Smooth muscle cell (in vitro differentiated cells): ENCODE measurements around the gene CFAP74. TPM values are rescaled to one million over a fixed set of nuclear protein-coding genes. Genes with fewer than 3 reads are reported as not detected.

Experiments used
- DNase-seq: peaks from one replicate; lab custom pipeline; 2025; ENCODE audit not compliant: unreplicated experiment; lab: John Stamatoyannopoulos, UW
- H2AFZ ChIP-seq: fragments of 200-600 bp; sonication (generic); 2 replicates; pipeline ENCODE4 v1.6.0; 2016; ENCODE audit warnings: antibody characterized with exemption, low read depth, mild to moderate bottlenecking
- H3F3A ChIP-seq: fragments of 200-600 bp; sonication (generic); 2 replicates; pipeline ENCODE4 v1.6.0; 2017; ENCODE audit warnings: antibody characterized with exemption, low read depth
- H3K27ac ChIP-seq: fragments of 200-600 bp; sonication (generic); 2 replicates; pipeline ENCODE4 v1.5.1; 2016; ENCODE audit warnings: low read depth, mild to moderate bottlenecking
- H3K27me3 ChIP-seq: fragments of 200-600 bp; sonication (generic); 2 replicates; pipeline ENCODE4 v1.6.1; 2016; ENCODE audit warnings: low read depth, mild to moderate bottlenecking
- H3K36me3 ChIP-seq: fragments of 200-600 bp; sonication (generic); 2 replicates; pipeline ENCODE4 v1.5.1; 2016; ENCODE audit warnings: low read depth
- H3K4me1 ChIP-seq: fragments of 200-600 bp; sonication (generic); 2 replicates; pipeline ENCODE4 v1.5.1; 2016; ENCODE audit warnings: low read depth
- H3K4me2 ChIP-seq: fragments of 200-600 bp; sonication (generic); 2 replicates; pipeline ENCODE4 v1.6.0; 2016; ENCODE audit warnings: mild to moderate bottlenecking
- H3K4me3 ChIP-seq: fragments of 200-600 bp; sonication (generic); 2 replicates; pipeline ENCODE4 v1.5.1; 2016; ENCODE audit warnings: mild to moderate bottlenecking
- H3K79me2 ChIP-seq: fragments of 200-600 bp; sonication (generic); 2 replicates; pipeline ENCODE4 v1.6.0; 2016; ENCODE audit warnings: low read depth, mild to moderate bottlenecking
- H3K9ac ChIP-seq: fragments of 200-600 bp; sonication (generic); 2 replicates; pipeline ENCODE4 v1.6.0; 2016; ENCODE audit warnings: low read depth
- H3K9me3 ChIP-seq: fragments of 200-600 bp; sonication (generic); replicated peaks from 2 replicates; pipeline ENCODE4 v1.5.1; 2016; ENCODE audit warnings: low read depth
- H4K20me1 ChIP-seq: fragments of 200-600 bp; sonication (generic); 2 replicates; pipeline ENCODE4 v1.6.0; 2016; ENCODE audit warnings: low read depth
- WGBS: methylation state at CpG from one replicate; pipeline ENCODE4 v1.1.7; 2016; ENCODE audit warnings: low lambda C conversion rate; 5-methylcytosine and 5-hydroxymethylcytosine counted together
- polyA plus RNA-seq: library from polyadenylated mRNA; unstranded; fragments of >200 nt; fragmentation: Nextera tagmentation; extraction: Ambion mirVana; gene quantifications from 2 replicates; pipeline ENCODE4 v1.2.1, GENCODE V29; 2016
- total RNA-seq: library from RNA; depleted of rRNA; stranded (reverse); fragments of >200 nt; gene quantifications from 2 replicates; pipeline ENCODE4 v1.2.3, GENCODE V29; 2014
- TF ChIP-seq, protein P1 (sequence below): fragments of 200-600 bp; sonication (generic); IDR thresholded peaks from 2 replicates; pipeline ENCODE4 v1.5.1; 2017; ENCODE audit warnings: borderline replicate concordance, mild to moderate bottlenecking, antibody characterized with exemption; ENCODE audit not compliant: insufficient read depth, poor library complexity, severe bottlenecking

CFAP74 gene
- total and polyA plus RNA-seq, 2 experiments from 2014 or later = not detected

DNA sequence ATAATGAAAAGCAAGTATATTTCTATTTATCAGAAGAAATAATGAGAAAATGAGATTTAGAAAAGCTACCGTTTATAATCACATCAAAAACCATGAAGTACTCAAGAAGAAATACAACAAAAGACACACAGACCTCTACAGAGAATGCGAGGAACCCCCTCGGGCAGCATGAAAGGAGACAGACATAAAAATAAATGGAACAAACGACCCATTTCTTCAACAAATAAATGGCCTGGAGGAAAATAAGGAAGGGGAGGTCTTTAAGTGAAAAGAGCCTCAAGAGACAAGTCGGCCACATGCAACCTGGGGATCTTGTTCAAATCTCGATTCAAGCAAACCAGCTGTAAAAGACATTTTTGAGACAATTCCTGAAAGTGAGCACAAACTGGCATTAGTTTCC, 6.0 kb downstream of the CFAP74 start:
- Histone ChIP-seq H3K27me3 (no peaks in the 10 kb centered on the region), H2AFZ (no peak overlapping the region), H3F3A (no peaks in the 10 kb centered on the region), H3K36me3 (no peaks in the 10 kb centered on the region), H3K79me2 (no peaks in the 10 kb centered on the region), H3K4me3 (no peak overlapping the region), H3K27ac (no peak overlapping the region), H4K20me1 (no peaks in the 10 kb centered on the region), H3K9me3 (no peaks in the 10 kb centered on the region), H3K4me1 (no peaks in the 10 kb centered on the region), H3K9ac (no peak overlapping the region), H3K4me2 (no peak overlapping the region)
- TF ChIP-seq, protein P1, sequence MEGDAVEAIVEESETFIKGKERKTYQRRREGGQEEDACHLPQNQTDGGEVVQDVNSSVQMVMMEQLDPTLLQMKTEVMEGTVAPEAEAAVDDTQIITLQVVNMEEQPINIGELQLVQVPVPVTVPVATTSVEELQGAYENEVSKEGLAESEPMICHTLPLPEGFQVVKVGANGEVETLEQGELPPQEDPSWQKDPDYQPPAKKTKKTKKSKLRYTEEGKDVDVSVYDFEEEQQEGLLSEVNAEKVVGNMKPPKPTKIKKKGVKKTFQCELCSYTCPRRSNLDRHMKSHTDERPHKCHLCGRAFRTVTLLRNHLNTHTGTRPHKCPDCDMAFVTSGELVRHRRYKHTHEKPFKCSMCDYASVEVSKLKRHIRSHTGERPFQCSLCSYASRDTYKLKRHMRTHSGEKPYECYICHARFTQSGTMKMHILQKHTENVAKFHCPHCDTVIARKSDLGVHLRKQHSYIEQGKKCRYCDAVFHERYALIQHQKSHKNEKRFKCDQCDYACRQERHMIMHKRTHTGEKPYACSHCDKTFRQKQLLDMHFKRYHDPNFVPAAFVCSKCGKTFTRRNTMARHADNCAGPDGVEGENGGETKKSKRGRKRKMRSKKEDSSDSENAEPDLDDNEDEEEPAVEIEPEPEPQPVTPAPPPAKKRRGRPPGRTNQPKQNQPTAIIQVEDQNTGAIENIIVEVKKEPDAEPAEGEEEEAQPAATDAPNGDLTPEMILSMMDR = no peak
- DNase-seq = no peak
- WGBS = 86% methylated on average over 6 of the region's 6 CpGs

DNA sequence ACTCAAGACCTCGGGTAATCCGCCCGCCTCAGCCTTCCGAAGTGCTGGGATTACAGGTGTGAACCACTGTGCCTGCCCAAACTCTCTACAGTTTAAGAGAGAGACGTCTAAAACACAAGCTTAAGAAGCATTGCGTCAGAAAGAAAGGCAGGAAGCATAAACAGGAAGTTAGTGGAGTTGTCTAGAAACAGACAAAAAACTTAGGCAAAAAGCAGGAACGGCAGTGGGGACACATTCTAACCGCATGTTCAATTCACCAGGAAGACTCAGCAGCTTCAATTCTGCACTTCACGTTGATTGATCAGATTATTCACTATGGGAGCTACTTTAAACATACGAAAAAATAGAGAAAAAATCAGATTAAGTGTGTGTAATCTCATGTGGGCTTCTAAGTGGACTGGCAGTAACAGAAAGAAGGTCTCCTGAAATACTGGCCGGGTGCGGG, 7.4 kb downstream of the CFAP74 start:
- TF ChIP-seq, protein P1 = no peak
- no peak for DNase-seq
- H3K4me2 ChIP-seq = no peak overlapping the region
- WGBS = 79% methylated on average over 12 of the region's 12 CpGs
- no peak overlapping the region for H3K9ac ChIP-seq
- H3K36me3 ChIP-seq = no peaks in the 10 kb centered on the region
- no peak overlapping the region for H3K4me3 ChIP-seq
- no peaks in the 10 kb centered on the region for H3K27me3 ChIP-seq
- H3K27ac ChIP-seq = no peak overlapping the region
- H2AFZ ChIP-seq = no peak overlapping the region
- no peaks in the 10 kb centered on the region for H3F3A ChIP-seq
- no peaks in the 10 kb centered on the region for H3K4me1 ChIP-seq
- no peaks in the 10 kb centered on the region for H3K79me2 ChIP-seq
- H4K20me1 ChIP-seq = no peaks in the 10 kb centered on the region
- no peaks in the 10 kb centered on the region for H3K9me3 ChIP-seq

DNA sequence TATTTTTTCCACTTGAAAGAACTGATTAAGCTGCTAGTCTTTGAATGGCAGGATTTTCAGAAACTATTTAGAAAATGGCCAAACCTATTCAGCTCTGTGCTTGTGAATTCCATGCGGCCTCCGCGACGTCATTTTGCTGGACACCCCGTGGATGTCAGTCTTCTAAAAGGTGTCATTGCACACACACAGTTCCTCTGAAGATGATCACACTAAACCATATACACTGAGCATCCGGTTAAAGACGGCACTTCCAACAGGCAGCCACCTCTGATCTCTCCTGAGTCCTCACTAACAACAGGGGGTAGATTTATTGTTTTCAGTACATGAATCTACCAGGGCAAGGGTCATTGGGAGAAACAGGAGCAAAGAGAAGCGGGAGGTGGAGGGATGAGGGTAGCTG, 9.1 kb downstream of the CFAP74 start:
- 90% methylated on average over 8 of the region's 8 CpGs for WGBS
- H3K4me2 ChIP-seq = no peak overlapping the region
- TF ChIP-seq, protein P1 = no peak
- no peak overlapping the region for H2AFZ ChIP-seq
- no peak for DNase-seq
- no peak overlapping the region for H3K27ac ChIP-seq
- H3K4me3 ChIP-seq = no peak overlapping the region
- no peaks in the 10 kb centered on the region for H3K27me3 ChIP-seq
- H3F3A ChIP-seq = no peaks in the 10 kb centered on the region
- no peaks in the 10 kb centered on the region for H3K9me3 ChIP-seq
- H3K36me3 ChIP-seq = no peaks in the 10 kb centered on the region
- no peaks in the 10 kb centered on the region for H3K79me2 ChIP-seq
- H4K20me1 ChIP-seq = no peaks in the 10 kb centered on the region
- H3K9ac ChIP-seq = no peak overlapping the region
- H3K4me1 ChIP-seq = no peaks in the 10 kb centered on the region

DNA sequence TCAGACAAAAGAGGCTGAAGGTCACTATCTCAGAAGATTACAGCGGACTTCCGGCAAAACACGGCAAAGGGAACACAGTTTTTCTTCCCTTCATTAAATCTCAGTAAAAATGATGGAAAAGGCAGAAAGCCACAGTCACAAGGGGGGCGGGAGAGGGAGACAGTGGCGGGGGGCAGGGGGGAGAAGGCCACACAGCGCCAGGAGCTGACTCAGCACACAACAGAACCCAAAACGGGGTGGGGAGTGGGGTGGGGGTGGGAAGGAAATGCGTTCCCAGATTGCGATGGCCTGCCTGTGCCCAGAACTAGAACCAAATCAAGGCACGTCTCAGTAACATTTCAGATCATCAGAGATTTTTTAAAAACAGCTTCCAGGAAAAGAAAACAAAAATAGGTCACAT, 13.4 kb downstream of the CFAP74 start:
- no peak overlapping the region for H3K9ac ChIP-seq
- H3K9me3 ChIP-seq = no peaks in the 10 kb centered on the region
- no peaks in the 10 kb centered on the region for H3K36me3 ChIP-seq
- H2AFZ ChIP-seq = peak overlapping the region; percentile 81
- no peak for DNase-seq
- H3K27ac ChIP-seq = no peak overlapping the region
- H3F3A ChIP-seq = no peaks in the 10 kb centered on the region
- no peaks in the 10 kb centered on the region for H3K4me1 ChIP-seq
- H3K4me3 ChIP-seq = no peak overlapping the region
- H3K79me2 ChIP-seq = no peaks in the 10 kb centered on the region
- TF ChIP-seq, protein P1 = no peak
- peak overlapping the region; percentile 52 for H3K4me2 ChIP-seq
- H4K20me1 ChIP-seq = no peaks in the 10 kb centered on the region
- 36% methylated on average over 9 of the region's 10 CpGs for WGBS
- no peaks in the 10 kb centered on the region for H3K27me3 ChIP-seq
